Measurements from ENCODE around the gene MUC20.
"Not testable (repeated sequence)": the region's sequence is repeated elsewhere in the genome, so short reads cannot be mapped to it uniquely, and the experiment has no call there.

DNA sequence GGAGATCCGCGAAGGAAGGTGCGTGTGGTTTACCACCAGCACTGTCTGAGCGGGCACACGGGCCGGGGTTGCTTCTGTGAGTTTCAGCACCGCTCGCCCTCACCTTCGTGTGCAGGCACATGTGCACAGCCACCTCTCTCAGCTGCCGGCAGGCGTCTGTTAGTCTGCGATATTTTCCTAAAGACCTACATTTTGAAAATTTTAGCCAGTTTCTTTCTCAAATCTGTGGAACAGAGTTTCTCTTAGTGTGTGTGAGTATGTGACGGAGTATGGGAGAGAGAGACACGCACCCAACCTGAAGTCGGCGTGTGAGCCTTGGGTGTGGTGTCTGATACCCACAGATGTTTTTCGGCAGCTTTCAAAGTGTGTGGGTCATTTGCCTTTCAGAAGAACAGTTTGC lies 49.5 kb upstream of the MUC20 start:
- not testable (repeated sequence) for TF ChIP-seq POLR2AphosphoS5 (IDR thresholded peaks at IDR 0.05; ENCODE audit: low read depth, low read length); ZBTB39 (CRISPR knock-in tag; IDR thresholded peaks at IDR 0.05); EZH2 (conservative IDR thresholded peaks at IDR 0.05; ENCODE audit: low read depth, low read length); ZHX1 (CRISPR knock-in tag; IDR thresholded peaks at IDR 0.05; ENCODE audit: low read depth); USF2 (IDR thresholded peaks at IDR 0.05; ENCODE audit: low read depth, low read length); USF2 (CRISPR knock-in tag; IDR thresholded peaks at IDR 0.05; ENCODE audit: borderline replicate concordance); U2AF1 (optimal IDR thresholded peaks at IDR 0.05; ENCODE audit: low read depth, low read length); ZNF619 (CRISPR knock-in tag; IDR thresholded peaks at IDR 0.05); ZNF562 (CRISPR knock-in tag; IDR thresholded peaks at IDR 0.05; ENCODE audit: borderline replicate concordance); EP300 (IDR thresholded peaks at IDR 0.05; ENCODE audit: low read depth in 2 of 2, low read length in 2 of 2); EP300 (CRISPR knock-in tag; IDR thresholded peaks at IDR 0.05; ENCODE audit: borderline replicate concordance)
- TF ChIP-seq, protein P1, sequence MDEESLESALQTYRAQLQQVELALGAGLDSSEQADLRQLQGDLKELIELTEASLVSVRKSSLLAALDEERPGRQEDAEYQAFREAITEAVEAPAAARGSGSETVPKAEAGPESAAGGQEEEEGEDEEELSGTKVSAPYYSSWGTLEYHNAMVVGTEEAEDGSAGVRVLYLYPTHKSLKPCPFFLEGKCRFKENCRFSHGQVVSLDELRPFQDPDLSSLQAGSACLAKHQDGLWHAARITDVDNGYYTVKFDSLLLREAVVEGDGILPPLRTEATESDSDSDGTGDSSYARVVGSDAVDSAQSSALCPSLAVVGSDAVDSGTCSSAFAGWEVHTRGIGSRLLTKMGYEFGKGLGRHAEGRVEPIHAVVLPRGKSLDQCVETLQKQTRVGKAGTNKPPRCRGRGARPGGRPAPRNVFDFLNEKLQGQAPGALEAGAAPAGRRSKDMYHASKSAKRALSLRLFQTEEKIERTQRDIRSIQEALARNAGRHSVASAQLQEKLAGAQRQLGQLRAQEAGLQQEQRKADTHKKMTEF (CRISPR knock-in tag; IDR thresholded peaks at IDR 0.05): not testable (repeated sequence)
- TF ChIP-seq, protein P2, sequence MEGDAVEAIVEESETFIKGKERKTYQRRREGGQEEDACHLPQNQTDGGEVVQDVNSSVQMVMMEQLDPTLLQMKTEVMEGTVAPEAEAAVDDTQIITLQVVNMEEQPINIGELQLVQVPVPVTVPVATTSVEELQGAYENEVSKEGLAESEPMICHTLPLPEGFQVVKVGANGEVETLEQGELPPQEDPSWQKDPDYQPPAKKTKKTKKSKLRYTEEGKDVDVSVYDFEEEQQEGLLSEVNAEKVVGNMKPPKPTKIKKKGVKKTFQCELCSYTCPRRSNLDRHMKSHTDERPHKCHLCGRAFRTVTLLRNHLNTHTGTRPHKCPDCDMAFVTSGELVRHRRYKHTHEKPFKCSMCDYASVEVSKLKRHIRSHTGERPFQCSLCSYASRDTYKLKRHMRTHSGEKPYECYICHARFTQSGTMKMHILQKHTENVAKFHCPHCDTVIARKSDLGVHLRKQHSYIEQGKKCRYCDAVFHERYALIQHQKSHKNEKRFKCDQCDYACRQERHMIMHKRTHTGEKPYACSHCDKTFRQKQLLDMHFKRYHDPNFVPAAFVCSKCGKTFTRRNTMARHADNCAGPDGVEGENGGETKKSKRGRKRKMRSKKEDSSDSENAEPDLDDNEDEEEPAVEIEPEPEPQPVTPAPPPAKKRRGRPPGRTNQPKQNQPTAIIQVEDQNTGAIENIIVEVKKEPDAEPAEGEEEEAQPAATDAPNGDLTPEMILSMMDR (CRISPR knock-in tag; IDR thresholded peaks at IDR 0.05): not testable (repeated sequence)
- TF ChIP-seq, protein P3, sequence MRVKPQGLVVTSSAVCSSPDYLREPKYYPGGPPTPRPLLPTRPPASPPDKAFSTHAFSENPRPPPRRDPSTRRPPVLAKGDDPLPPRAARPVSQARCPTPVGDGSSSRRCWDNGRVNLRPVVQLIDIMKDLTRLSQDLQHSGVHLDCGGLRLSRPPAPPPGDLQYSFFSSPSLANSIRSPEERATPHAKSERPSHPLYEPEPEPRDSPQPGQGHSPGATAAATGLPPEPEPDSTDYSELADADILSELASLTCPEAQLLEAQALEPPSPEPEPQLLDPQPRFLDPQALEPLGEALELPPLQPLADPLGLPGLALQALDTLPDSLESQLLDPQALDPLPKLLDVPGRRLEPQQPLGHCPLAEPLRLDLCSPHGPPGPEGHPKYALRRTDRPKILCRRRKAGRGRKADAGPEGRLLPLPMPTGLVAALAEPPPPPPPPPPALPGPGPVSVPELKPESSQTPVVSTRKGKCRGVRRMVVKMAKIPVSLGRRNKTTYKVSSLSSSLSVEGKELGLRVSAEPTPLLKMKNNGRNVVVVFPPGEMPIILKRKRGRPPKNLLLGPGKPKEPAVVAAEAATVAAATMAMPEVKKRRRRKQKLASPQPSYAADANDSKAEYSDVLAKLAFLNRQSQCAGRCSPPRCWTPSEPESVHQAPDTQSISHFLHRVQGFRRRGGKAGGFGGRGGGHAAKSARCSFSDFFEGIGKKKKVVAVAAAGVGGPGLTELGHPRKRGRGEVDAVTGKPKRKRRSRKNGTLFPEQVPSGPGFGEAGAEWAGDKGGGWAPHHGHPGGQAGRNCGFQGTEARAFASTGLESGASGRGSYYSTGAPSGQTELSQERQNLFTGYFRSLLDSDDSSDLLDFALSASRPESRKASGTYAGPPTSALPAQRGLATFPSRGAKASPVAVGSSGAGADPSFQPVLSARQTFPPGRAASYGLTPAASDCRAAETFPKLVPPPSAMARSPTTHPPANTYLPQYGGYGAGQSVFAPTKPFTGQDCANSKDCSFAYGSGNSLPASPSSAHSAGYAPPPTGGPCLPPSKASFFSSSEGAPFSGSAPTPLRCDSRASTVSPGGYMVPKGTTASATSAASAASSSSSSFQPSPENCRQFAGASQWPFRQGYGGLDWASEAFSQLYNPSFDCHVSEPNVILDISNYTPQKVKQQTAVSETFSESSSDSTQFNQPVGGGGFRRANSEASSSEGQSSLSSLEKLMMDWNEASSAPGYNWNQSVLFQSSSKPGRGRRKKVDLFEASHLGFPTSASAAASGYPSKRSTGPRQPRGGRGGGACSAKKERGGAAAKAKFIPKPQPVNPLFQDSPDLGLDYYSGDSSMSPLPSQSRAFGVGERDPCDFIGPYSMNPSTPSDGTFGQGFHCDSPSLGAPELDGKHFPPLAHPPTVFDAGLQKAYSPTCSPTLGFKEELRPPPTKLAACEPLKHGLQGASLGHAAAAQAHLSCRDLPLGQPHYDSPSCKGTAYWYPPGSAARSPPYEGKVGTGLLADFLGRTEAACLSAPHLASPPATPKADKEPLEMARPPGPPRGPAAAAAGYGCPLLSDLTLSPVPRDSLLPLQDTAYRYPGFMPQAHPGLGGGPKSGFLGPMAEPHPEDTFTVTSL (CRISPR knock-in tag; IDR thresholded peaks at IDR 0.05; ENCODE audit: borderline replicate concordance): not testable (repeated sequence)

All from HepG2 (cell line).